ENCODE measurements around the gene TFAM. TPM values are rescaled to one million over a fixed set of nuclear protein-coding genes. Genes with fewer than 3 reads are reported as not detected.

TFAM gene
- total RNA-seq, result 29.4 and 41.9 TPM in 2 replicates

DNA sequence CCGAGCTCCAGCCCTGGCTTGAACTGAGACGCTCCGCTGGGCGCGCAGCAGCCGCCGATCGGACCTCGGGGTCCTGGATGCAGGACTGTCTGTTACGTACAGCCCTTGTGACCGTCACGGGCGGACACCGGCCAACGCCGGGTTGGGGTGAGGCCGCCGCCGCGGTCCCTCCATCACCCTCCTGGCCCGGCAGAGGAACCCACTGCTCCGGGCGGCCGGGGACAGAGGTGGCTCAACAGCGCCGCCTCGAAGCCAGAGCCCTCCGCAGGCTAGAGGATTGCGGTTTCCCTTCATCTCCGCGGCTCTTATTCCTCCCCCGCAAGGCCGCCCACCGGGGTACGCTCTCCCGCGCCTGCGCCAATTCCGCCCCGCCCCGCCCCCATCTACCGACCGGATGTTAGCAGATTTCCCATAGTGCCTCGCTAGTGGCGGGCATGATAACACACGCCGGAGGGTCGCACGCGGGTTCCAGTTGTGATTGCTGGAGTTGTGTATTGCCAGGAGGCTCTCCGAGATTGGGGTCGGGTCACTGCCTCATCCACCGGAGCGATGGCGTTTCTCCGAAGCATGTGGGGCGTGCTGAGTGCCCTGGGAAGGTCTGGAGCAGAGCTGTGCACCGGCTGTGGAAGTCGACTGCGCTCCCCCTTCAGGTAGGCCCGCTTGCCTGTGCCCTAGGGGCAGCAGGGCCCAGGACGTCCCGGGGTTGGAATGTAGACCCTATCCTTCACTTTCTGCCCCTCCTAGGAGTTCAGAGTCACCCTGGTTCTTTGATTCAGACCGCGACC lies at the start of gene TFAM:
Gene TFAM, plus strand, starts transcription at position 412 of the 785 bp plus-strand sequence. Its CDS starts 138 bp downstream, at position 550.

Other genes with a start within 250 kb of the TFAM start
- gene IPMK, start 117.5 kb upstream of the TFAM start, total RNA-seq, result 6.8 and 7.0 TPM in 2 replicates
- gene CISD1, start 116.2 kb upstream of the TFAM start, total RNA-seq, result 22.0 and 22.2 TPM in 2 replicates
- 5.6 and 8.4 TPM in 2 replicates for gene UBE2D1, start 50.4 kb upstream of the TFAM start, total RNA-seq
- gene BICC1, start 127.5 kb downstream of the TFAM start, total RNA-seq, result under 0.01 and 0.43 TPM in 2 replicates